Liver (tissue), 9 donors: ENCODE results near the gene THOC1. TPM values are rescaled to one million over a fixed set of nuclear protein-coding genes. Genes with fewer than 3 reads are reported as not detected.

Experiments
- DNase-seq: peaks from one replicate; pipeline ENCODE4 v3.0.0-alpha.2; 2017; ENCODE audit warnings: low spot score
- H3K27ac ChIP-seq, 2 donors: one replicate each; pipeline ENCODE4 v1.7.0; 2013; ENCODE audit warnings: inconsistent platforms in 2 of 2, low read length in 2 of 2, control low read depth in 1 of 2, low read depth in 1 of 2, mild to moderate bottlenecking in 1 of 2
- H3K27me3 ChIP-seq, 4 donors: one replicate each; pipeline versions ENCODE4 v1.6.1 to v1.7.0; 2013; ENCODE audit warnings: low read length in 3 of 4, inconsistent platforms in 1 of 4, mild to moderate bottlenecking in 1 of 4, moderate library complexity in 1 of 4; ENCODE audit not compliant: control insufficient read depth in 4 of 4, insufficient read depth in 4 of 4
- H3K36me3 ChIP-seq, 4 donors: one replicate each; pipeline versions ENCODE4 v1.6.1 to v1.7.0; 2013; ENCODE audit warnings: low read length in 3 of 4, mild to moderate bottlenecking in 3 of 4, low read depth in 1 of 4, moderate library complexity in 1 of 4; ENCODE audit not compliant: control insufficient read depth in 4 of 4, insufficient read depth in 3 of 4
- H3K4me1 ChIP-seq, 4 donors: one replicate each; pipeline versions ENCODE4 v1.6.1 to v1.7.0; 2013; ENCODE audit warnings: low read length in 3 of 4, mild to moderate bottlenecking in 3 of 4, moderate library complexity in 1 of 4; ENCODE audit not compliant: control insufficient read depth in 4 of 4, insufficient read depth in 4 of 4
- H3K4me3 ChIP-seq, 3 donors: one replicate each; pipeline versions ENCODE4 v1.6.1 to v1.7.0; 2013; ENCODE audit warnings: low read length in 3 of 3, control low read depth in 1 of 3, low read depth in 1 of 3, mild to moderate bottlenecking in 1 of 3
- H3K9ac ChIP-seq, 2 donors: one replicate each; pipeline ENCODE4 v1.7.0; 2013; ENCODE audit warnings: low read length in 2 of 2, mild to moderate bottlenecking in 2 of 2, moderate library complexity in 2 of 2, control low read depth in 1 of 2, low read depth in 1 of 2
- H3K9me3 ChIP-seq, 4 donors: one replicate each; pipeline versions ENCODE4 v1.6.1 to v1.7.0; 2013; ENCODE audit warnings: low read length in 3 of 4; ENCODE audit not compliant: control insufficient read depth in 4 of 4
- CTCF ChIP-seq: fragments of 150-350 bp; IDR thresholded peaks from 2 replicates; pipeline ENCODE4 v1.5.1; 2017; ENCODE audit warnings: improper control_type of control experiment, low read depth, low read length; ENCODE audit not compliant: missing input control
- FOXA1 ChIP-seq: IDR thresholded peaks from 2 replicates; pipeline ENCODE4 v1.6.1; 2016; ENCODE audit warnings: antibody characterized with exemption
- GABPA ChIP-seq, 2 donors: IDR thresholded peaks in 1 of 2; conservative IDR thresholded peaks in 1 of 2; 2 replicates each; pipeline ENCODE4 v1.6.1; 2016; ENCODE audit warnings: antibody characterized with exemption in 2 of 2, mild to moderate bottlenecking in 1 of 2, moderate library complexity in 1 of 2
- HNF4A ChIP-seq, 2 donors: conservative IDR thresholded peaks; 2 replicates each; pipeline ENCODE4 v1.6.1; 2016; ENCODE audit warnings: antibody characterized with exemption in 2 of 2, mild to moderate bottlenecking in 2 of 2
- NR2F2 ChIP-seq: IDR thresholded peaks from 2 replicates; pipeline ENCODE4 v1.6.1; 2016; ENCODE audit warnings: antibody characterized with exemption
- RAD21 ChIP-seq, 2 donors: IDR thresholded peaks; 2 replicates each; pipeline ENCODE4 v1.6.1; 2016; ENCODE audit warnings: antibody characterized with exemption in 2 of 2, mild to moderate bottlenecking in 2 of 2
- REST ChIP-seq: IDR thresholded peaks from 2 replicates; pipeline ENCODE4 v1.6.1; 2016; ENCODE audit warnings: antibody characterized with exemption, mild to moderate bottlenecking
- RXRA ChIP-seq, 2 donors: IDR thresholded peaks; 2 replicates each; pipeline ENCODE4 v1.6.1; 2017 to 2018; ENCODE audit warnings: antibody characterized with exemption in 2 of 2, mild to moderate bottlenecking in 1 of 2
- TAF1 ChIP-seq: conservative IDR thresholded peaks from 2 replicates; pipeline ENCODE4 v1.6.1; 2016; ENCODE audit warnings: antibody characterized with exemption, mild to moderate bottlenecking
- ZBTB33 ChIP-seq: IDR thresholded peaks from 2 replicates; pipeline ENCODE4 v1.6.1; 2016; ENCODE audit warnings: antibody characterized with exemption
- WGBS: extraction: QIAGEN DNeasy Blood & Tissue Kit; methylation state at CpG from one replicate; pipeline ENCODE4 v1.1.7; 2013; 5-methylcytosine and 5-hydroxymethylcytosine counted together
- polyA plus RNA-seq, 2 donors: library from polyadenylated mRNA; stranded (reverse) in 1 of 2; unstranded in 1 of 2; fragments of 200-250 nt in 1 of 2; fragments of >200 nt in 1 of 2; fragmentation: Nextera tagmentation in 1 of 2; extraction: Ambion mirVana in 1 of 2; gene quantifications; one replicate each; pipeline versions ENCODE4 v1.2.1 to v1.2.3, GENCODE V29; 2013 to 2015
- total RNA-seq, 2 donors: library from RNA; depleted of rRNA; stranded (reverse); fragments of >200 nt; gene quantifications; one replicate each; pipeline ENCODE4 v1.2.3, GENCODE V29; 2014
- donor health status: healthy.
- donor health status: healthy.
- donor health status: healthy.
- donor health status: healthy.
- donor health status: healthy.

Gene THOC1
- total and polyA plus RNA-seq, 4 donors = 5.2 to 30.5 (median 22.0) TPM

GRCh38 chr18:269480-270095, 1.7 kb upstream of the THOC1 start:
- no peak for DNase-seq
- Histone ChIP-seq H3K4me3 (peak overlapping the region in 2 of 3 donors; percentile 77 to 85), H3K36me3 (peaks cover 0 to 3% (median under 1%) of the 10 kb centered on the region in 4 donors), H3K9ac (no peak overlapping the region), H3K27me3 (no peaks in the 10 kb centered on the region), H3K4me1 (peaks cover 2 to 22% (median 13%) of the 10 kb centered on the region in 4 donors), H3K9me3 (no peaks in the 10 kb centered on the region), H3K27ac (no peak overlapping the region)
- WGBS = 37% methylated on average over 6 of the region's 6 CpGs
- peak in 1 of 2 donors; percentile 23 for TF ChIP-seq HNF4A (conservative IDR thresholded peaks at IDR 0.05)
- no peak for TF ChIP-seq TAF1

- Histone ChIP-seq H3K27ac (peak overlapping the region; percentile 83 to 97), H3K27me3 (no peaks in the 10 kb centered on the region), H3K36me3 (peaks cover 0 to 17% (median 8%) of the 10 kb centered on the region in 4 donors), H3K4me3 (peak overlapping the region; percentile 77 to 97 (median 85)), H3K9me3 (no peaks in the 10 kb centered on the region), H3K9ac (peak overlapping the region; percentile 21 to 91), H3K4me1 (peaks cover 2 to 22% (median 13%) of the 10 kb centered on the region in 4 donors)
- no peak for DNase-seq
- no peak for TF ChIP-seq CTCF
- TF ChIP-seq NR2F2 = no peak
- no peak for TF ChIP-seq RXRA (IDR thresholded peaks at IDR 0.05)
- no peak for TF ChIP-seq HNF4A (conservative IDR thresholded peaks at IDR 0.05)
- no peak for TF ChIP-seq RAD21 (IDR thresholded peaks at IDR 0.05)
- no peak for TF ChIP-seq REST
- TF ChIP-seq GABPA (IDR thresholded peaks at IDR 0.05 in 1 of 2, conservative IDR thresholded peaks at IDR 0.05 in 1 of 2) = no peak
- no peak for TF ChIP-seq ZBTB33
- TF ChIP-seq FOXA1 = no peak
- 1% methylated on average over 9 of the region's 9 CpGs for WGBS
Measured at GRCh38 chr18:267380-267687, 513 bp downstream of the THOC1 start.
